Neural cell (in vitro differentiated cells): ENCODE data around the gene ANP32A.

Experiments
- POLR2AphosphoS5 ChIP-seq: IDR thresholded peaks from 2 replicates; pipeline ENCODE4 v1.6.1; 2012
- SMC3 ChIP-seq: fragments of 450-650 bp; conservative IDR thresholded peaks from 2 replicates; pipeline ENCODE4 v1.6.1; 2014; ENCODE audit warnings: antibody characterized with exemption, mild to moderate bottlenecking, moderate library complexity; ENCODE audit not compliant: poor library complexity
- TF ChIP-seq, protein P1 (sequence below): fragments of 450-650 bp; IDR thresholded peaks from 2 replicates; pipeline ENCODE4 v1.5.1; 2014; ENCODE audit warnings: antibody characterized with exemption, mild to moderate bottlenecking, moderate library complexity; ENCODE audit not compliant: poor library complexity, severe bottlenecking
- TF ChIP-seq, protein P2 (sequence below): IDR thresholded peaks from 2 replicates; pipeline ENCODE4 v1.6.1; 2012; ENCODE audit warnings: borderline replicate concordance

DNA sequence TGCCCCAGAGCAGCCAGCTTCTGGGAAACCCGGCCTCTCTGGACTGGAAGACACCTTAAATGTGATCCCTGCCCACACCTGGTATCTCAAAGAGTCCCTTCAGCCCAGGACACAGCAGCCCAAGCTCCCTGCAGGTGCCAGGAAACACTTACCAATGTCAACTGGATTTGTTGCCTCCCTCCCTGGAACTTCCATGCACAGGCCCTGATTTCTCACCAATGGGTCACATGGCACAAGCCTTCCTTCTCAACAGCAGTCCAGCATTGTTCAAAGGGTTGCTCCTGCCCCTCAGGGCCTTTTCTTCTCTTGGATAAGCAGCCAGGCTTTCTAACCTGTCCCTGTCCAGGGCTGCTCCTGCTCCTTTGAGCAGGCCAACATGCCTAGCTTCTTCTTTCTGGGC lies 31.6 kb downstream of the ANP32A start:
- TF ChIP-seq SMC3 (no peak), POLR2AphosphoS5 (no peak)
- TF ChIP-seq, protein P1, sequence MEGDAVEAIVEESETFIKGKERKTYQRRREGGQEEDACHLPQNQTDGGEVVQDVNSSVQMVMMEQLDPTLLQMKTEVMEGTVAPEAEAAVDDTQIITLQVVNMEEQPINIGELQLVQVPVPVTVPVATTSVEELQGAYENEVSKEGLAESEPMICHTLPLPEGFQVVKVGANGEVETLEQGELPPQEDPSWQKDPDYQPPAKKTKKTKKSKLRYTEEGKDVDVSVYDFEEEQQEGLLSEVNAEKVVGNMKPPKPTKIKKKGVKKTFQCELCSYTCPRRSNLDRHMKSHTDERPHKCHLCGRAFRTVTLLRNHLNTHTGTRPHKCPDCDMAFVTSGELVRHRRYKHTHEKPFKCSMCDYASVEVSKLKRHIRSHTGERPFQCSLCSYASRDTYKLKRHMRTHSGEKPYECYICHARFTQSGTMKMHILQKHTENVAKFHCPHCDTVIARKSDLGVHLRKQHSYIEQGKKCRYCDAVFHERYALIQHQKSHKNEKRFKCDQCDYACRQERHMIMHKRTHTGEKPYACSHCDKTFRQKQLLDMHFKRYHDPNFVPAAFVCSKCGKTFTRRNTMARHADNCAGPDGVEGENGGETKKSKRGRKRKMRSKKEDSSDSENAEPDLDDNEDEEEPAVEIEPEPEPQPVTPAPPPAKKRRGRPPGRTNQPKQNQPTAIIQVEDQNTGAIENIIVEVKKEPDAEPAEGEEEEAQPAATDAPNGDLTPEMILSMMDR = no peak
- TF ChIP-seq, protein P2, sequence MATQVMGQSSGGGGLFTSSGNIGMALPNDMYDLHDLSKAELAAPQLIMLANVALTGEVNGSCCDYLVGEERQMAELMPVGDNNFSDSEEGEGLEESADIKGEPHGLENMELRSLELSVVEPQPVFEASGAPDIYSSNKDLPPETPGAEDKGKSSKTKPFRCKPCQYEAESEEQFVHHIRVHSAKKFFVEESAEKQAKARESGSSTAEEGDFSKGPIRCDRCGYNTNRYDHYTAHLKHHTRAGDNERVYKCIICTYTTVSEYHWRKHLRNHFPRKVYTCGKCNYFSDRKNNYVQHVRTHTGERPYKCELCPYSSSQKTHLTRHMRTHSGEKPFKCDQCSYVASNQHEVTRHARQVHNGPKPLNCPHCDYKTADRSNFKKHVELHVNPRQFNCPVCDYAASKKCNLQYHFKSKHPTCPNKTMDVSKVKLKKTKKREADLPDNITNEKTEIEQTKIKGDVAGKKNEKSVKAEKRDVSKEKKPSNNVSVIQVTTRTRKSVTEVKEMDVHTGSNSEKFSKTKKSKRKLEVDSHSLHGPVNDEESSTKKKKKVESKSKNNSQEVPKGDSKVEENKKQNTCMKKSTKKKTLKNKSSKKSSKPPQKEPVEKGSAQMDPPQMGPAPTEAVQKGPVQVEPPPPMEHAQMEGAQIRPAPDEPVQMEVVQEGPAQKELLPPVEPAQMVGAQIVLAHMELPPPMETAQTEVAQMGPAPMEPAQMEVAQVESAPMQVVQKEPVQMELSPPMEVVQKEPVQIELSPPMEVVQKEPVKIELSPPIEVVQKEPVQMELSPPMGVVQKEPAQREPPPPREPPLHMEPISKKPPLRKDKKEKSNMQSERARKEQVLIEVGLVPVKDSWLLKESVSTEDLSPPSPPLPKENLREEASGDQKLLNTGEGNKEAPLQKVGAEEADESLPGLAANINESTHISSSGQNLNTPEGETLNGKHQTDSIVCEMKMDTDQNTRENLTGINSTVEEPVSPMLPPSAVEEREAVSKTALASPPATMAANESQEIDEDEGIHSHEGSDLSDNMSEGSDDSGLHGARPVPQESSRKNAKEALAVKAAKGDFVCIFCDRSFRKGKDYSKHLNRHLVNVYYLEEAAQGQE = no peak
